Liver (tissue), 9 donors: Measurements from ENCODE around the gene CKM. TPM values are rescaled to one million over a fixed set of nuclear protein-coding genes. Genes with fewer than 3 reads are reported as not detected.

ENCODE experiments used
- DNase-seq: peaks from one replicate; pipeline ENCODE4 v3.0.0-alpha.2; 2017; ENCODE audit warnings: low spot score
- H3K27ac ChIP-seq, 2 donors: one replicate each; pipeline ENCODE4 v1.7.0; 2013; ENCODE audit warnings: inconsistent platforms in 2 of 2, low read length in 2 of 2, control low read depth in 1 of 2, low read depth in 1 of 2, mild to moderate bottlenecking in 1 of 2
- H3K27me3 ChIP-seq, 4 donors: one replicate each; pipeline versions ENCODE4 v1.6.1 to v1.7.0; 2013; ENCODE audit warnings: low read length in 3 of 4, inconsistent platforms in 1 of 4, mild to moderate bottlenecking in 1 of 4, moderate library complexity in 1 of 4; ENCODE audit not compliant: control insufficient read depth in 4 of 4, insufficient read depth in 4 of 4
- H3K36me3 ChIP-seq, 4 donors: one replicate each; pipeline versions ENCODE4 v1.6.1 to v1.7.0; 2013; ENCODE audit warnings: low read length in 3 of 4, mild to moderate bottlenecking in 3 of 4, low read depth in 1 of 4, moderate library complexity in 1 of 4; ENCODE audit not compliant: control insufficient read depth in 4 of 4, insufficient read depth in 3 of 4
- H3K4me1 ChIP-seq, 4 donors: one replicate each; pipeline versions ENCODE4 v1.6.1 to v1.7.0; 2013; ENCODE audit warnings: low read length in 3 of 4, mild to moderate bottlenecking in 3 of 4, moderate library complexity in 1 of 4; ENCODE audit not compliant: control insufficient read depth in 4 of 4, insufficient read depth in 4 of 4
- H3K4me3 ChIP-seq, 3 donors: one replicate each; pipeline versions ENCODE4 v1.6.1 to v1.7.0; 2013; ENCODE audit warnings: low read length in 3 of 3, control low read depth in 1 of 3, low read depth in 1 of 3, mild to moderate bottlenecking in 1 of 3
- H3K9ac ChIP-seq, 2 donors: one replicate each; pipeline ENCODE4 v1.7.0; 2013; ENCODE audit warnings: low read length in 2 of 2, mild to moderate bottlenecking in 2 of 2, moderate library complexity in 2 of 2, control low read depth in 1 of 2, low read depth in 1 of 2
- H3K9me3 ChIP-seq, 4 donors: one replicate each; pipeline versions ENCODE4 v1.6.1 to v1.7.0; 2013; ENCODE audit warnings: low read length in 3 of 4; ENCODE audit not compliant: control insufficient read depth in 4 of 4
- EGR1 ChIP-seq, 2 donors: IDR thresholded peaks; 2 replicates each; pipeline ENCODE4 v1.6.1; 2016 to 2018; ENCODE audit warnings: antibody characterized with exemption in 2 of 2, low read depth in 2 of 2
- FOXA2 ChIP-seq: IDR thresholded peaks from 2 replicates; pipeline ENCODE4 v1.6.1; 2016; ENCODE audit warnings: antibody characterized with exemption
- GABPA ChIP-seq, 2 donors: IDR thresholded peaks in 1 of 2; conservative IDR thresholded peaks in 1 of 2; 2 replicates each; pipeline ENCODE4 v1.6.1; 2016; ENCODE audit warnings: antibody characterized with exemption in 2 of 2, mild to moderate bottlenecking in 1 of 2, moderate library complexity in 1 of 2
- HNF4A ChIP-seq, 2 donors: conservative IDR thresholded peaks; 2 replicates each; pipeline ENCODE4 v1.6.1; 2016; ENCODE audit warnings: antibody characterized with exemption in 2 of 2, mild to moderate bottlenecking in 2 of 2
- HNF4G ChIP-seq: IDR thresholded peaks from 2 replicates; pipeline ENCODE4 v1.6.1; 2016; ENCODE audit warnings: antibody characterized with exemption
- JUND ChIP-seq, 2 donors: IDR thresholded peaks; 2 replicates each; pipeline ENCODE4 v1.6.1; 2016; ENCODE audit warnings: antibody characterized with exemption in 2 of 2
- NR2F2 ChIP-seq: IDR thresholded peaks from 2 replicates; pipeline ENCODE4 v1.6.1; 2016; ENCODE audit warnings: antibody characterized with exemption
- RXRA ChIP-seq, 2 donors: IDR thresholded peaks; 2 replicates each; pipeline ENCODE4 v1.6.1; 2017 to 2018; ENCODE audit warnings: antibody characterized with exemption in 2 of 2, mild to moderate bottlenecking in 1 of 2
- SP1 ChIP-seq: IDR thresholded peaks from 2 replicates; pipeline ENCODE4 v1.6.1; 2018; ENCODE audit warnings: antibody characterized with exemption, mild to moderate bottlenecking
- TAF1 ChIP-seq: conservative IDR thresholded peaks from 2 replicates; pipeline ENCODE4 v1.6.1; 2016; ENCODE audit warnings: antibody characterized with exemption, mild to moderate bottlenecking
- WGBS: extraction: QIAGEN DNeasy Blood & Tissue Kit; methylation state at CpG from one replicate; pipeline ENCODE4 v1.1.7; 2013; 5-methylcytosine and 5-hydroxymethylcytosine counted together
- polyA plus RNA-seq, 2 donors: library from polyadenylated mRNA; stranded (reverse) in 1 of 2; unstranded in 1 of 2; fragments of 200-250 nt in 1 of 2; fragments of >200 nt in 1 of 2; fragmentation: Nextera tagmentation in 1 of 2; extraction: Ambion mirVana in 1 of 2; gene quantifications; one replicate each; pipeline versions ENCODE4 v1.2.1 to v1.2.3, GENCODE V29; 2013 to 2015
- total RNA-seq, 2 donors: library from RNA; depleted of rRNA; stranded (reverse); fragments of >200 nt; gene quantifications; one replicate each; pipeline ENCODE4 v1.2.3, GENCODE V29; 2014
- TF ChIP-seq, protein P1 (sequence below): IDR thresholded peaks from 2 replicates; pipeline ENCODE4 v1.6.1; 2016; ENCODE audit warnings: antibody characterized with exemption, mild to moderate bottlenecking
- TF ChIP-seq, protein P2 (sequence below): IDR thresholded peaks from 2 replicates; pipeline ENCODE4 v1.6.1; 2016; ENCODE audit warnings: antibody characterized with exemption
- TF ChIP-seq, protein P3 (sequence below): fragments of 150-350 bp; IDR thresholded peaks from 2 replicates; pipeline ENCODE4 v1.5.1; 2017; ENCODE audit warnings: improper control_type of control experiment, low read depth, low read length; ENCODE audit not compliant: missing input control
- donor health status: healthy.
- donor health status: healthy.
- donor health status: healthy.
- donor health status: healthy.
- donor health status: healthy.

The CKM gene
- total and polyA plus RNA-seq, 4 donors = 0.05 to 0.37 (median 0.17) TPM; not detected in 1

DNA sequence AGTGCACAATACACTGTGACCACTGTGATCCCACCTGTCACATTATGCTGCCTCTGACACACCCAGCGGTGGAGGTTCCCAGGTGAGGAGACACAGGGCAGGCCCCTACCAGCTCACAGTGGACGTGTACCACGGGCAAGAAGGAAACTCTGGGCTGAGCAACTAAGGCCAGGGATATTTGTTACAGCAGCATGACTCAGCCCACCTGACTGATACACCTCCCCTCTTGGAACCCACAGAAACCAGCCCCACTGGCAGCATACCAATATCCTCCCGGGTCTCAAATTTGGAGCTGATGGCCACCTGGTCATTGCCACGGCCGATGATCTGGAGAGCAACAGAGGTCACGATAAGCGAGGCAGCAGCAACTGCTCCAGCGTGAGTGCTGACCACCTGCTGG lies 32.7 kb upstream of the CKM start (continued):
- TF ChIP-seq, protein P1, sequence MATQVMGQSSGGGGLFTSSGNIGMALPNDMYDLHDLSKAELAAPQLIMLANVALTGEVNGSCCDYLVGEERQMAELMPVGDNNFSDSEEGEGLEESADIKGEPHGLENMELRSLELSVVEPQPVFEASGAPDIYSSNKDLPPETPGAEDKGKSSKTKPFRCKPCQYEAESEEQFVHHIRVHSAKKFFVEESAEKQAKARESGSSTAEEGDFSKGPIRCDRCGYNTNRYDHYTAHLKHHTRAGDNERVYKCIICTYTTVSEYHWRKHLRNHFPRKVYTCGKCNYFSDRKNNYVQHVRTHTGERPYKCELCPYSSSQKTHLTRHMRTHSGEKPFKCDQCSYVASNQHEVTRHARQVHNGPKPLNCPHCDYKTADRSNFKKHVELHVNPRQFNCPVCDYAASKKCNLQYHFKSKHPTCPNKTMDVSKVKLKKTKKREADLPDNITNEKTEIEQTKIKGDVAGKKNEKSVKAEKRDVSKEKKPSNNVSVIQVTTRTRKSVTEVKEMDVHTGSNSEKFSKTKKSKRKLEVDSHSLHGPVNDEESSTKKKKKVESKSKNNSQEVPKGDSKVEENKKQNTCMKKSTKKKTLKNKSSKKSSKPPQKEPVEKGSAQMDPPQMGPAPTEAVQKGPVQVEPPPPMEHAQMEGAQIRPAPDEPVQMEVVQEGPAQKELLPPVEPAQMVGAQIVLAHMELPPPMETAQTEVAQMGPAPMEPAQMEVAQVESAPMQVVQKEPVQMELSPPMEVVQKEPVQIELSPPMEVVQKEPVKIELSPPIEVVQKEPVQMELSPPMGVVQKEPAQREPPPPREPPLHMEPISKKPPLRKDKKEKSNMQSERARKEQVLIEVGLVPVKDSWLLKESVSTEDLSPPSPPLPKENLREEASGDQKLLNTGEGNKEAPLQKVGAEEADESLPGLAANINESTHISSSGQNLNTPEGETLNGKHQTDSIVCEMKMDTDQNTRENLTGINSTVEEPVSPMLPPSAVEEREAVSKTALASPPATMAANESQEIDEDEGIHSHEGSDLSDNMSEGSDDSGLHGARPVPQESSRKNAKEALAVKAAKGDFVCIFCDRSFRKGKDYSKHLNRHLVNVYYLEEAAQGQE = no peak
- TF ChIP-seq, protein P2, sequence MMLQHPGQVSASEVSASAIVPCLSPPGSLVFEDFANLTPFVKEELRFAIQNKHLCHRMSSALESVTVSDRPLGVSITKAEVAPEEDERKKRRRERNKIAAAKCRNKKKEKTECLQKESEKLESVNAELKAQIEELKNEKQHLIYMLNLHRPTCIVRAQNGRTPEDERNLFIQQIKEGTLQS = no peak
- TF ChIP-seq RXRA (IDR thresholded peaks at IDR 0.05) (no peak), SP1 (no peak), NR2F2 (no peak), HNF4G (no peak)

DNA sequence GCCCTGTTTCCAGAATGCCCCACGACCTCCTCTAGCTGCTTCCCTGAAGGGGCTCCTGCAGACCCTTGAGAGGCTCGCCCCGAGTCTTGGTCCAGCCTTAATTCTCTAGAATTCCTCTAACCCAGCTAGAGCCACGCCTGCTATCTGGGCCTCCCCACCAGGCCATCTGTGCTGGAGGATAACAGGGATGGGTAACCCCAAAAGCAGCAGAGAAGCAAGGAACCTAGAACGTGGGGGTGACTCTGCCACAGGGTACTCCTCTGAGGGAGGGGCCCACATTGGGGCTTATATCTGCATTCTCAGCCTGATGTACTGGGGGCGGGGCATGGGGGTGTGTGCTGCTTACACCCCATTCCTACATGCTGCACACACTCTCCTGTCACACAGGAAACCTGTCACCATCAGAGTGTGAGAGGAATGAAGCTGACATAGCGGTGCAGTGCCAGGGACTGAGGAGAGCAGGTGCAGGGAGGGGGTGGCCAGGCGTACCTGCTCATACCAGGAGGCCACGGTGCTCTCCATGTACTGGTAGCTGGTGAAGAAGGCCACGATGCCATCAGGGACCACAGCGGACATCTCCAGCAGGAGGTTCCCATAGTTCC lies 31.7 kb upstream of the CKM start:
- Histone ChIP-seq H3K27ac (no peak overlapping the region), H3K9me3 (no peaks in the 10 kb centered on the region), H3K9ac (no peak overlapping the region), H3K4me3 (no peak overlapping the region), H3K4me1 (no peaks in the 10 kb centered on the region), H3K36me3 (peaks cover 0 to 44% (median 7%) of the 10 kb centered on the region in 4 donors), H3K27me3 (no peaks in the 10 kb centered on the region)
- TF ChIP-seq, protein P2 = no peak
- no peak for TF ChIP-seq JUND (IDR thresholded peaks at IDR 0.05)
- TF ChIP-seq, protein P3, sequence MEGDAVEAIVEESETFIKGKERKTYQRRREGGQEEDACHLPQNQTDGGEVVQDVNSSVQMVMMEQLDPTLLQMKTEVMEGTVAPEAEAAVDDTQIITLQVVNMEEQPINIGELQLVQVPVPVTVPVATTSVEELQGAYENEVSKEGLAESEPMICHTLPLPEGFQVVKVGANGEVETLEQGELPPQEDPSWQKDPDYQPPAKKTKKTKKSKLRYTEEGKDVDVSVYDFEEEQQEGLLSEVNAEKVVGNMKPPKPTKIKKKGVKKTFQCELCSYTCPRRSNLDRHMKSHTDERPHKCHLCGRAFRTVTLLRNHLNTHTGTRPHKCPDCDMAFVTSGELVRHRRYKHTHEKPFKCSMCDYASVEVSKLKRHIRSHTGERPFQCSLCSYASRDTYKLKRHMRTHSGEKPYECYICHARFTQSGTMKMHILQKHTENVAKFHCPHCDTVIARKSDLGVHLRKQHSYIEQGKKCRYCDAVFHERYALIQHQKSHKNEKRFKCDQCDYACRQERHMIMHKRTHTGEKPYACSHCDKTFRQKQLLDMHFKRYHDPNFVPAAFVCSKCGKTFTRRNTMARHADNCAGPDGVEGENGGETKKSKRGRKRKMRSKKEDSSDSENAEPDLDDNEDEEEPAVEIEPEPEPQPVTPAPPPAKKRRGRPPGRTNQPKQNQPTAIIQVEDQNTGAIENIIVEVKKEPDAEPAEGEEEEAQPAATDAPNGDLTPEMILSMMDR = no peak
- TF ChIP-seq GABPA (IDR thresholded peaks at IDR 0.05 in 1 of 2, conservative IDR thresholded peaks at IDR 0.05 in 1 of 2) = no peak
- no peak for TF ChIP-seq HNF4A (conservative IDR thresholded peaks at IDR 0.05)
- TF ChIP-seq EGR1 (IDR thresholded peaks at IDR 0.05; ENCODE audit: low read depth in 2 of 2) = no peak
- no peak for TF ChIP-seq FOXA2
- TF ChIP-seq TAF1 = no peak
- no peak for TF ChIP-seq HNF4G
- no peak for TF ChIP-seq SP1
- TF ChIP-seq RXRA (IDR thresholded peaks at IDR 0.05) = no peak
- 96% methylated on average over 11 of the region's 11 CpGs for WGBS
- peak; percentile 64 for DNase-seq
